Measurements from ENCODE around the gene UBD. TPM values are rescaled to one million over a fixed set of nuclear protein-coding genes. Genes with fewer than 3 reads are reported as not detected.

Gene UBD
- total RNA-seq, 2 donors from 2014 or later: not detected

DNA sequence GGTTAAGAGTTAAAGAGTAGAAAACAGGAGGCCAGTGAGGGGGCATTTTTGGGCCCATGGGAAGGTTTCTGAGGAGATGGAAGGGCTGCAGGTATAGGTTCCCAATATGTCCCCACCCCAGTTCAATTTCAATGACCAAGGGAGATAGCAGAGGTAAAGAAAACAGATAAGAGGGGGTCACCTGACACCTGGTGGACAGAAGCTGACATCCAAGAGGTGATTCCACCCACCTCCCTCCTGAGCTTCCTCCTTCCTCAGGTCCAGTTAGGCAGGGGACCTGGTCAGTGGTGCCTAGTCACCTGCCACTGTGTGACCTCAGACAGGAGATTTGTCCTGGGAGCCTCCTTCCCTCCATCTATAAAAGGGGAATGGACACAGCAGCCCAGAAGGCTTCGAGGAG lies 42.3 kb downstream of the UBD start:
- Histone ChIP-seq H3K9me3 (ENCODE audit: control insufficient read depth, low read length) (peaks cover under 1% of the 10 kb centered on the region), H3K27ac (ENCODE audit: low read depth, low read length) (no peak overlapping the region), H3K4me3 (ENCODE audit: low read length) (no peak overlapping the region), H3K27me3 (ENCODE audit: control insufficient read depth, insufficient read depth, low read length, poor library complexity, severe bottlenecking) (no peaks in the 10 kb centered on the region), H3K4me1 (ENCODE audit: control insufficient read depth, insufficient read depth, low read length) (no peaks in the 10 kb centered on the region), H3K9ac (ENCODE audit: extremely low read depth, low read length, poor library complexity, severe bottlenecking) (no peak overlapping the region), H3K36me3 (ENCODE audit: control insufficient read depth, insufficient read depth, low read length) (no peaks in the 10 kb centered on the region)
- H3K36me3 Mint-ChIP-seq (ENCODE audit: low read depth): no peaks in the 10 kb centered on the region
- 78% methylated on average over 1 of the region's 1 CpG; no CpG with 5 or more reads in 1 of the 2 experiments for WGBS, 2 experiments (ENCODE audit: insufficient coverage in 1 of 2, insufficient read length in 1 of 2)
- no peak overlapping the region for H3K27ac Mint-ChIP-seq
- peaks cover 2% of the 10 kb centered on the region for H3K9me3 Mint-ChIP-seq
- no peaks in the 10 kb centered on the region for H3K4me1 Mint-ChIP-seq
- TF ChIP-seq, protein P1, sequence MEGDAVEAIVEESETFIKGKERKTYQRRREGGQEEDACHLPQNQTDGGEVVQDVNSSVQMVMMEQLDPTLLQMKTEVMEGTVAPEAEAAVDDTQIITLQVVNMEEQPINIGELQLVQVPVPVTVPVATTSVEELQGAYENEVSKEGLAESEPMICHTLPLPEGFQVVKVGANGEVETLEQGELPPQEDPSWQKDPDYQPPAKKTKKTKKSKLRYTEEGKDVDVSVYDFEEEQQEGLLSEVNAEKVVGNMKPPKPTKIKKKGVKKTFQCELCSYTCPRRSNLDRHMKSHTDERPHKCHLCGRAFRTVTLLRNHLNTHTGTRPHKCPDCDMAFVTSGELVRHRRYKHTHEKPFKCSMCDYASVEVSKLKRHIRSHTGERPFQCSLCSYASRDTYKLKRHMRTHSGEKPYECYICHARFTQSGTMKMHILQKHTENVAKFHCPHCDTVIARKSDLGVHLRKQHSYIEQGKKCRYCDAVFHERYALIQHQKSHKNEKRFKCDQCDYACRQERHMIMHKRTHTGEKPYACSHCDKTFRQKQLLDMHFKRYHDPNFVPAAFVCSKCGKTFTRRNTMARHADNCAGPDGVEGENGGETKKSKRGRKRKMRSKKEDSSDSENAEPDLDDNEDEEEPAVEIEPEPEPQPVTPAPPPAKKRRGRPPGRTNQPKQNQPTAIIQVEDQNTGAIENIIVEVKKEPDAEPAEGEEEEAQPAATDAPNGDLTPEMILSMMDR (conservative IDR thresholded peaks at IDR 0.05): peak; percentile 39
- DNase-seq: no peak
- no peak overlapping the region for H3K4me3 Mint-ChIP-seq
- H3K27me3 Mint-ChIP-seq (ENCODE audit: insufficient read depth): no peaks in the 10 kb centered on the region

DNA sequence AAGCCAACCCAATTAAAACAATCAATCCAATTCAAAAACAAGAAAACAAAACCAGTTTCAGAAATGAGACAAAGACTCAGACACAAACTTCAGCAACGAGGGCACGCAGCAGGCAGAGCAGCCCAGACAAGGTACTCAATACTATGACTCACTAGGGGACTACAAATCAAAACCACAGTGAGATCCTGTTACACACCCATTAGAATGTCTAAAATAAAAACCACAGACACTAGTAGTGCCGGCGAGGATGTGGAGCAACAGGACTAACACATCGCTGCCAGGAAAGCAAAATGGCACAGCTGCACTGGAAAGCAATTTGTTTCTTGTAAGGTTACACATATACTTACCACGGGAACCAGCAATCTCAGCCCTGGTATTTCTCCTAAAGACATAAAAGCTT lies 43.4 kb downstream of the UBD start:
- Histone ChIP-seq H3K27me3 (ENCODE audit: control insufficient read depth, insufficient read depth, low read length, poor library complexity, severe bottlenecking) (no peaks in the 10 kb centered on the region), H3K4me3 (ENCODE audit: low read length) (no peak overlapping the region), H3K36me3 (ENCODE audit: control insufficient read depth, insufficient read depth, low read length) (no peaks in the 10 kb centered on the region), H3K9me3 (ENCODE audit: control insufficient read depth, low read length) (no peaks in the 10 kb centered on the region), H3K9ac (ENCODE audit: extremely low read depth, low read length, poor library complexity, severe bottlenecking) (no peak overlapping the region), H3K27ac (ENCODE audit: low read depth, low read length) (no peak overlapping the region), H3K4me1 (ENCODE audit: control insufficient read depth, insufficient read depth, low read length) (no peaks in the 10 kb centered on the region)
- 92 to 93% methylated on average over 3 to 6 of the region's 6 CpGs for WGBS, 2 experiments (ENCODE audit: insufficient coverage in 1 of 2, insufficient read length in 1 of 2)
- H3K27ac Mint-ChIP-seq: no peak overlapping the region
- no peaks in the 10 kb centered on the region for H3K36me3 Mint-ChIP-seq (ENCODE audit: low read depth)
- H3K4me1 Mint-ChIP-seq: no peaks in the 10 kb centered on the region
- no peak overlapping the region for H3K4me3 Mint-ChIP-seq
- H3K27me3 Mint-ChIP-seq (ENCODE audit: insufficient read depth): no peaks in the 10 kb centered on the region
- TF ChIP-seq, protein P1 (conservative IDR thresholded peaks at IDR 0.05): no peak
- DNase-seq: peak; percentile 12
- no peaks in the 10 kb centered on the region for H3K9me3 Mint-ChIP-seq

DNA sequence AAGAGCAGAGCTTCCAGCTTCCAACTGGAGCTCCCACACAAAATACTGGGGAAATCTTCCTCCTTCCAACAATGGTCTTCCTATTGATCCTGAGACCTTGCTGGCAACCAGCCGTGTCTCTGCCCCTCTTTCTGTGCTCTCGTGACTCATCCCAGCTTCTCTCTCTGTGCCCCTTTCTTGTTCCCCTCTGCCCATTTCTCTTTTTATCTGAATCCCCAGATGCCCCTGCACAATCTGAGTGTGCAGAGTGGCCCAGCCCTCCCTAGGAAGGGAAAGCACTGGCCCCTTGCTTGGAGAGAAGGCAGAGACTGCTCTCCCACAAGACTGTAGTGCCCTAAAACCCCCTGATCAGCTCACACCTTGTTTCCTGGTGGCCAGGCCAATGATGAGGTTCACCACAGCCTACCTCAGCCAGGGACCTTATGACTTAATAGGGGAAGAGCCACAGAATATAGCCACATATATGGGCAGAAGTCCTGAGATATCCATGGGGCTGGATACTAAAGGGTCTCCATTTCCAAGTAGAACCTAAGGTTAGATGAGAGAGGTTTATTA lies 48.7 kb downstream of the UBD start:
- H3K27ac ChIP-seq (ENCODE audit: low read depth, low read length): no peak overlapping the region
- H3K27me3 ChIP-seq (ENCODE audit: control insufficient read depth, insufficient read depth, low read length, poor library complexity, severe bottlenecking): no peaks in the 10 kb centered on the region
- DNase-seq: peak; percentile 32
- Mint-ChIP-seq H3K36me3 (ENCODE audit: low read depth) (no peaks in the 10 kb centered on the region), H3K4me3 (no peak overlapping the region), H3K4me1 (no peaks in the 10 kb centered on the region), H3K9me3 (no peaks in the 10 kb centered on the region), H3K27me3 (ENCODE audit: insufficient read depth) (no peaks in the 10 kb centered on the region), H3K27ac (no peak overlapping the region)
- H3K9me3 ChIP-seq (ENCODE audit: control insufficient read depth, low read length): no peaks in the 10 kb centered on the region
- H3K36me3 ChIP-seq (ENCODE audit: control insufficient read depth, insufficient read depth, low read length): no peaks in the 10 kb centered on the region
- TF ChIP-seq, protein P1 (conservative IDR thresholded peaks at IDR 0.05): no peak
- WGBS, 2 experiments (ENCODE audit: insufficient coverage in 1 of 2, insufficient read length in 1 of 2): 60 to 92% methylated on average over 2 of the region's 2 CpGs
- no peaks in the 10 kb centered on the region for H3K4me1 ChIP-seq (ENCODE audit: control insufficient read depth, insufficient read depth, low read length)
- H3K4me3 ChIP-seq (ENCODE audit: low read length): no peak overlapping the region
- no peak overlapping the region for H3K9ac ChIP-seq (ENCODE audit: extremely low read depth, low read length, poor library complexity, severe bottlenecking)
